ENCODE results near the gene PRAC1.

PRAC1 gene

GRCh38 chr17:48718227-48718760, 4.0 kb downstream of the PRAC1 start:
- no peak for TF ChIP-seq CTCF (conservative IDR thresholded peaks at IDR 0.05)
- TF ChIP-seq ZFX (IDR thresholded peaks at IDR 0.05): no peak
- peak overlapping the region; percentile 98 for H3K27ac ChIP-seq

GRCh38 chr17:48717367-48718226, 4.7 kb downstream of the PRAC1 start:
- peak overlapping the region; percentile 98 for H3K27ac ChIP-seq

GRCh38 chr17:48716549-48716948, 5.8 kb downstream of the PRAC1 start:
- peak overlapping the region; percentile 55 for H3K27ac ChIP-seq

More at GRCh38 chr17:48717367-48718226, 4.7 kb downstream of the PRAC1 start:
- no peak for TF ChIP-seq ZFX (IDR thresholded peaks at IDR 0.05)
- no peak for TF ChIP-seq CTCF (conservative IDR thresholded peaks at IDR 0.05)

- H3K27ac ChIP-seq: peak overlapping the region; percentile 55
- TF ChIP-seq ZFX (IDR thresholded peaks at IDR 0.05) (no peak), CTCF (conservative IDR thresholded peaks at IDR 0.05) (no peak)
Measured at GRCh38 chr17:48715496-48716399, 6.6 kb downstream of the PRAC1 start.

GRCh38 chr17:48711128-48711527, 11.2 kb downstream of the PRAC1 start:
- TF ChIP-seq CTCF (conservative IDR thresholded peaks at IDR 0.05) (no peak), ZFX (IDR thresholded peaks at IDR 0.05) (no peak)
- no peak overlapping the region for H3K27ac ChIP-seq

GRCh38 chr17:48704361-48705248, 17.7 kb downstream of the PRAC1 start:
- H3K27ac ChIP-seq: no peak overlapping the region
- TF ChIP-seq ZFX (IDR thresholded peaks at IDR 0.05) (no peak), CTCF (conservative IDR thresholded peaks at IDR 0.05) (no peak)
